HG03025 (cell line): Measurements from ENCODE around the gene NFIC.
A peak's percentile ranks its signal among the peaks of the same experiment; 100 is the strongest.
"Not testable (repeated sequence)": the region's sequence is repeated elsewhere in the genome, so short reads cannot be mapped to it uniquely, and the experiment has no call there.

Experiments
- ATAC-seq: cut with Tn5 transposase; IDR thresholded peaks from one replicate; pipeline ENCODE4 v1.9.1; 2021; ENCODE audit warnings: mild to moderate bottlenecking, moderate library complexity; ENCODE audit not compliant: unreplicated experiment, low FRiP score

Gene NFIC

DNA sequence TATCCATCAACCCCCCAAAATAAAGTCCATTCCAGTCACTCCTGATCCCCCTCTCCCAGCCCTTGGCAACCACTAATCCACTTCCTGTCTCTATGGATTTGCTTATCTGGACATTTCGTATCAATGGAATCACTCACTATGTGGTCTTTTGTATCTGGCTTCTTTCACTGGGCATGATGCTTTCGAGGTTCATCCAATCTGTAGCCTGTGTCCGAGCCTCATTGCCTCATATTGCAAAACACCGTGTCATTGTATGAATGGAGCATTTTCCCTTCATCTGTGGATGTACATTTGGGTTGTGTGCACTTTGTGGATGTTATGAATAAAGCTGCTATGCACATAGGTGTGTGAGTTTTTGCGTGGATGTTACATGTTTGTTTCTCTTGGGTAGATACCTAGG, 138.4 kb downstream of the NFIC start:
- ATAC-seq = no peak

- peak; percentile 62 for ATAC-seq
Observed at GRCh38 chr19:3505598-3506383, 139.4 kb downstream of the NFIC start, which contains the start of gene FZR1. Gene FZR1, plus strand, starts transcription at chr19:3506311. Its CDS starts 16,679 bp downstream, at chr19:3522990.

DNA sequence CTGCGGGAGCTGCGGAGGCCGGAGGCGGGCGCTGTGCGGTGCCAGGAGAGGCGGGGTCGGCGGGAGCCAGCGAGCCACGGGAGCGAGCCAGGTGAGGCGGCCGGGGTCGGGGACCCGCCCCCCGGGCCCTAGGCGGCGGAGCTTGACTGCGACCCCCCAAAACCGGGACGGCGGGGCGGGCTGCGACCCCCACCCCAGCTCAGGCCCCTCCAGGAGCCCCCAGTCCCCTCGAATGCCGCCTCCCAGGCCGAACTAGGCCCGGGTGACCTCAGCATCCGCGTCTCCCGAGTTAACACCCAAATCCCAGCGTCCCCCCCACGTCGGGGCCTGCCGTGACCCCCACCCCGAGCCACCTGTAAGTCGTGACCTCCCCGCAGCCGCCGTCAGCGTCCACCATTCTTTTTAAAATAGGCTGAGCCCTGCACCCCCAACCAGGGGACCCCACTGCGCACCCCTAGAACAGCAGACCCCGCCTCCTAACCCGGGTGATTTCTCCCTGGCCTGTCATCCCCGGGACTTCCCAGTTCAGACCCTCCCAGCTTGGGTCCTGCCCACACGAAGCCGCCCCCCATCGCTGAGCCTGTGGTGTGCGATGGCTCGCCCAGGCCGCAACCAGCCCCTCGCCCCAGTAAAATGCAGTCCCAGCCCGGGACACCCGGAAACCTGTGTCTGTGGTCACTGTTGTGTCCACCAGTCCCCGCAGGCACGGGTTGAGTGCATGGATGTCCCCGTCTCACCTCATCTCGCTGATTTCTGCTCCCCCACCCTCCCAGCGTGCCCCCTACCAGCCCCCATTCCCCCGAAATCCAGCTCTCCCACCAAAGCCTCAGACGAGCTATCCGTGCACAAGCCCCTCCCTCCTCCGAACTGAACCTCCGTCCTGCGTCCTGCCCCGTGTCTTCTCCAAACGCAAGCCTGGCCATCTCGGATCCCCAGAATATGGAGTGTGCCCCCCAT, 140.3 kb downstream of the NFIC start:
- ATAC-seq = peak; percentile 19

DNA sequence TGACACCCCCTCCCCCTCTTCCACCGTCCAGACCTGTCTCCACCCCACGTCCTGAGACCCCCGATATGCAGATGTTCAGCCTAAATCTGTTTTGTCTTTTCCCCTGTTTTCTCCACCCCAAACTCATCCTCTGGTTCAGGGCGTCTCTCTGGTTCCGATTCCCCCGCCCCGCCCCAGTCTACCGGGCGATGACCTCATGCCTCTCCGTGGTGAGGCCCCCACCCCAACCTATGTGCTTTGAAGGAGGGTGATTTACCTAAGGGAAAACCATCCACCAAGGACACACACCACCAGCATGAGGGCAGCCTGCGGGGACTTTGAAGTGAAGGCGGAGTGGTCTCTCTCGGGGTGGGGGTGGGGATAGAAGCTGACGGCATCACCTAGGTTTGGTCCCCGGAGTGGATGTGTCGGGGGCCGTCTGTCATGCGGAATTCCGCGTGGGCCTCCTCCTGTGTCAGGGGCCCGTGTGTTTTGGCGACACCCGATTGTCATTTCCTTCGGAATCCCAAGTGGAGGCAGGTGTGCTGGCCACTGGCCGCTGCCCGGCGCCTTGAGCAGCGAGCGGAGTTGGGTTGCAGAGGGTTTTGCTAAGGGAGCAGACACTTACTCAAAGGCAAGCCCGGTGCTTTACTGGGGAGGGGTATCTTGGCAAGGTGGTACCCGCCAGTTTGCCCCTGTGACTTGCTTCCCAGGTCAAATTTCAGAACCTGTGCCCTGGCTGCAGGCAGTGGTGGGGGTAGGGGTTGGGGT, 141.2 kb downstream of the NFIC start:
- ATAC-seq = no peak

DNA sequence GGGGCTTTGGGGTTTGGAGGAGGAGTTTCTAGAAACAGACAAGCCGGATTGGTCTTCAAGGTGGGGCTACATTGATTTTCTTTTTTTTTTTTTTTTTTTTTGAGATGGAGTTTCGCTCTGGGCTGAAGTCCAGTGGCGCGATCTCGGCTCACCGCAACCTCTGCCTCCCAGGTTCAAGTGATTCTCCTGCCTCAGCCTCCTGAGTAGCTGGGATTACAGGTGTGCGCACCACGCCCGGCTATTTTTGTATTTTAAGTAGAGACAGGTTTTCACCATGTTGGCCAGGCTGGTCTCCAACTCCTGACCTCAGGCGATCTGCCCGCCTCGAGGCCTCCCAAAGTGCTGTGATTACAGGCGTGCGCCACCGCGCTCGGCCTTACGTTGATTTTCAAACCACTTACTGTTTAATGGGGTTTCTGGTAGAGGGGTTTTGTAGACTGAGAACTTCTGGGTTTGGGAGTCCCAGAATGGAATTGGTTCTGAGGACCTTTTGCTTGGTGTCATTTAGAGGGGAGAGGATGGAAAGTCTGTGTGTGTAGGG, 141.8 kb downstream of the NFIC start:
- ATAC-seq = not testable (repeated sequence)

- no peak for ATAC-seq
Observed at GRCh38 chr19:3508771-3509535, 142.6 kb downstream of the NFIC start.

DNA sequence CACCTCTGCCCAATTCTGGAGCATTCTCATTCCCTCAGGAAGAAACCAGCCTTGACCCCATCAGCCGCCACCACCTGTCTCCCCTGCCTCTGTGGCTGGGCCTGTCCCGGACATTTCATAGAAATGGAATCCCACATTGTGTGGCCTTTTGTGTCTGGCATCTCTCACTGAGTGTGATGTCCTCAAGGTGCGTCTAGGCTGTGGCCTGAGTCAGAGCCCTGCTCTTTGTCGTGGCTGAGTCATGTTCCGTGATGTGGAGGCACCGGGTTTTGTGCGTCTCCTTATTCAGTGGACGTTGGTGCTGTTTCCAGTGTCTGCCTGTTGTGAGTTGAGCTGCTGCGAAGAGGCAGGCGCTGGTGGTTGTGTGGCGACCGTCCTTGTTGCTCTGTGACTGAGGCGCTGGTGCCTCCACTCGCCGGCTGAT, 143.2 kb downstream of the NFIC start:
- no peak for ATAC-seq

- no peak for ATAC-seq
Observed at GRCh38 chr19:3510727-3511126, 144.3 kb downstream of the NFIC start.

GRCh38 chr19:3511506-3512251, 145.3 kb downstream of the NFIC start:
- no peak for ATAC-seq

DNA sequence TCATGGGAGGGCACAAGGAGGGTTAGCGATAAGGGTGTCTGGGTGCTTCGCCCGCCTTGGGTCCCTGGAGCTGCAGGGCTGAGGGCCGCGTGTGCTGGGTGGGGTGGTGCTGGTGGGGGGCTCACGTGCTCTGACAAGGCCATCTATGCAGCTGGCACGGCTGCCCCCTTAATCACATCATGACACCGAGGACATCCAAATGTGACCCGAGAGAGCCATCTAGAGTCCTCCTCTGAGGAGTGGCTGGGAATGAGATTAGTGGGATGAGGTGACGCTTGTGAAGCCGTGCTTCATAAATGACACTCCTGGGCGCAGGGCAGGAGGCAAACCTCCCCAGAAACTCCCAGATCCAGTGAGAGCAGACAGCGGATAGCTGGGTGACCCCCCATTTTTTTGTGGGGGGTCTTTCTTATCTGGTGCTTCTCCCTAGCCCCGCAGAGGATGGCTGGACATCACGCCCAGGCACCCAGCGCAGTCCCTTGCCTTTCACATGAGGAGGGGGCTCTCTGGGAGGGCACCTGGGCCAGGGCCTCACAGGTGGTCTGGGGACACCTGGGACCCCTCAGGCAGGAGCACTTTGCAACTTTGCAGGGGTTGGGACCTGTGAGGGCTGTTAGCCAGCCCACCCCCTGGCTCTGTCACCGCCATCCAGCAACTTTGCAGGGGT, 146.3 kb downstream of the NFIC start:
- no peak for ATAC-seq

- ATAC-seq = no peak
Observed at GRCh38 chr19:3513229-3514140, 147.1 kb downstream of the NFIC start.

DNA sequence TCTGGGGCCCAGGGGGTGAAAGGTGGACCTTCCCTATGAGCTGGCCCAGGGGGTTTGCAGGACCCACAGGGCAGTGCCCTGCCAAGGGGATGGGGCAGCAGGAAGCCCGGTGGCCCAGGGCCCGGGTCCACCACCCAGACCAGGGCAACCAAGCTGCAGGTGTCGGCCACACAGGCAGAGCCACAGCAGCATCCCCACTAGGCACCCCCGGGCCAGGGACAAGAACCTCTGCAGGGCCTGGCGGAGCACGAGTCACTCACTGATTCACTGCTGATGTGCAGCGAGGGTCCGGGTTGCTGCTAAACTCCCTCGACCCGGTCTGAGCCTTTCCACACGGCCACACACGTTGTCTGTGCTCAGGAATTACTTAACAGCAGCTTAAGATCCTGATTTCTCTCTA, 148.5 kb downstream of the NFIC start:
- no peak for ATAC-seq

- ATAC-seq = no peak
Observed at GRCh38 chr19:3515891-3516422, 149.6 kb downstream of the NFIC start.

GRCh38 chr19:3516675-3517207, 150.4 kb downstream of the NFIC start:
- ATAC-seq = no peak

GRCh38 chr19:3517638-3518037, 151.3 kb downstream of the NFIC start:
- ATAC-seq = no peak

DNA sequence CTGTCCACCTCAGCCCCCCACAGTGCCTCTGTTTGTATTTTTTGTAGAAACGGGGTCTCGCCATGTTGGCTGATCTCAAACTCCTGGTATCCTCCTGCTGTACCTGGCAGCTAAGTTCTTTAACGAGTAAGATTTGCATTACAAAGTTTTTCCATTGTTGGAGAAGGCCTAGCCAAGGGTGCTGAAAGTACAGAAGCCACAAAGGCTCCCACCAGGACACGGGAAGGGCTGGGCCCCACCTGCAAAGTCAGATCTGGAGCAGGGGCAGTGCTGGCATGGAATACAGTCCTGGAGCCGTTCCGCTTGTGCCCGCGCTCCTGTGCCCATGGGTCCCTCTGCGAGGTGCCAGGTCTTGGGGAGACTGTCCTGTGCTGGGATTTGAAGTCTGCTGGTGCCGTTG, 151.9 kb downstream of the NFIC start:
- ATAC-seq = no peak

DNA sequence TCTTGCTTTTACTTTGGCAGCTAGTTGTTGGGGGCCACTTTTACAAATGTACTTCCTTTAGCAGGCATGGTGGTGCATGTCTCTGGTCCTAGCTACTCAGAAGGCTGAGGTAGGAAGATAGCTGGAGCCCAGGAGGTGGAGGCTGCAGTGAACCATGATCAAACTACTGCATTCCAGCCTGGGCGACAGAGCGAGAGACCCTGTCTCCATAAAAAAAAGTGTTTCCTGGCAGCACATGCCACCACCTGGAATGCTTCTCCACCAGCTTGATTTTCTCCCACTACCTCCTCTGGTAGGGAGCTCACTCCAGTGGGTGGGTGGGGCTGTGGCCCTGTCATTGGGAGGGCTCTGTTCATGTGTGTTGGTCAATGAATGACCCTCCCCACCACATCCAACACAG, 152.3 kb downstream of the NFIC start:
- no peak for ATAC-seq
